Activated T-helper 9 cell treated with anti-CD3 and anti-CD28 coated beads, Interleukin-2, amount 50 U/mL, for 16 hours (primary cell): Measurements from ENCODE around the gene TBX4.
"Not testable (repeated sequence)": the region's sequence is repeated elsewhere in the genome, so short reads cannot be mapped to it uniquely, and the experiment has no call there.

ENCODE experiments used
- DNase-seq: peaks from one replicate; pipeline ENCODE4 v3.0.0-alpha.2; 2020; ENCODE audit warnings: low read depth

Gene TBX4

GRCh38 chr17:61483778-61484116, 31.5 kb downstream of the TBX4 start:
- no peak for DNase-seq

- DNase-seq, result no peak
Observed at GRCh38 chr17:61484174-61484573, 32.0 kb downstream of the TBX4 start.

GRCh38 chr17:61485067-61485775, 33.0 kb downstream of the TBX4 start:
- DNase-seq, result no peak

- DNase-seq, result no peak
Observed at GRCh38 chr17:61486135-61487120, 34.2 kb downstream of the TBX4 start.

- no peak for DNase-seq
Observed at GRCh38 chr17:61487161-61487988, 35.2 kb downstream of the TBX4 start.

- DNase-seq, result no peak
Observed at GRCh38 chr17:61487989-61488595, 35.9 kb downstream of the TBX4 start.

GRCh38 chr17:61488878-61489718, 36.9 kb downstream of the TBX4 start:
- DNase-seq, result no peak

GRCh38 chr17:61489719-61490490, 37.7 kb downstream of the TBX4 start:
- no peak for DNase-seq

GRCh38 chr17:61490540-61490975, 38.3 kb downstream of the TBX4 start:
- DNase-seq, result no peak

- no peak for DNase-seq
Observed at GRCh38 chr17:61491981-61492380, 39.8 kb downstream of the TBX4 start.

GRCh38 chr17:61492759-61493526, 40.7 kb downstream of the TBX4 start:
- DNase-seq, result no peak

- DNase-seq, result not testable (repeated sequence)
Observed at GRCh38 chr17:61493830-61494324, 41.7 kb downstream of the TBX4 start.

- no peak for DNase-seq
Observed at GRCh38 chr17:61494325-61495160, 42.3 kb downstream of the TBX4 start.

GRCh38 chr17:61495161-61495857, 43.1 kb downstream of the TBX4 start:
- DNase-seq, result no peak

GRCh38 chr17:61496174-61496956, 44.1 kb downstream of the TBX4 start:
- no peak for DNase-seq

- DNase-seq, result no peak
Observed at GRCh38 chr17:61496957-61497653, 44.9 kb downstream of the TBX4 start.
